Activated CD4-positive, alpha-beta T cell treated with anti-CD3 and anti-CD28 coated beads for 36 hours (primary cell): ENCODE measurements around the gene GBP7. TPM values are rescaled to one million over a fixed set of nuclear protein-coding genes. Genes with fewer than 3 reads are reported as not detected.

Experiments used
- ATAC-seq: fragments of 200-7000 bp; cut with Tn5 transposase; one replicate; pipeline ENCODE4 v1.10.0; 2021; ENCODE audit warnings: mild to moderate bottlenecking, moderate library complexity
- CTCF ChIA-PET: fragments of 350-600 bp; sonication (Branson Sonifier 250); formaldehyde crosslinking; loops from one replicate; lab custom pipeline; 2021; ENCODE audit warnings: antibody characterized with exemption; lab: Charles Lee
- POLR2A ChIA-PET: fragments of 350-600 bp; sonication (Branson Sonifier 250); formaldehyde crosslinking; loops from one replicate; lab custom pipeline; 2021; ENCODE audit warnings: antibody characterized with exemption, inconsistent platforms; lab: Charles Lee
- DNase-seq: peaks from one replicate; pipeline ENCODE4 v3.0.0-alpha.2; 2020
- H3K27ac Mint-ChIP-seq: one replicate; pipeline ENCODE4 v1.8.0; 2021; ENCODE audit warnings: mixed read lengths
- H3K27me3 Mint-ChIP-seq: one replicate; pipeline ENCODE4 v1.8.0; 2021; ENCODE audit warnings: mixed read lengths
- H3K36me3 Mint-ChIP-seq: one replicate; pipeline ENCODE4 v1.8.0; 2021; ENCODE audit warnings: low read depth, mixed read lengths
- H3K4me1 Mint-ChIP-seq: one replicate; pipeline ENCODE4 v1.8.0; 2021; ENCODE audit warnings: mixed read lengths
- H3K4me3 Mint-ChIP-seq: one replicate; pipeline ENCODE4 v1.8.0; 2021; ENCODE audit warnings: mild to moderate bottlenecking, moderate library complexity, mixed read lengths
- H3K9me3 Mint-ChIP-seq: one replicate; pipeline ENCODE4 v1.8.0; 2021; ENCODE audit warnings: low read depth, mixed read lengths
- intact Hi-C, 2 experiments: fragments of 100-400 bp; cut with DNase I in 1 of 2; cut with micrococcal nuclease in 1 of 2; formaldehyde crosslinking; loops; one replicate each; pipeline versions ENCODE4 v1.14.2 to v1.15.1; 2022 to 2024; cut with DNase I, micrococcal nuclease
- total RNA-seq, 2 experiments: library from RNA; stranded (reverse); gene quantifications; one replicate each; pipeline ENCODE4 v1.2.3, GENCODE V29; 2021

Gene GBP7
- total RNA-seq, 2 experiments from 2014 or later, result not detected

GRCh38 chr1:89085781-89086180, 90.0 kb downstream of the GBP7 start:
- CTCF ChIA-PET, result interaction anchor here (0.5 to 4.3 kb wide), 64 partner anchors 10 to 1306 kb away, joined by 3 to 57 read pairs (median 4); partner anchors contain the start of genes GBP1, GBP2, GBP3 and GBP6
- Mint-ChIP-seq H3K4me3 (no peak overlapping the region), H3K27me3 (no peaks in the 10 kb centered on the region), H3K36me3 (no peaks in the 10 kb centered on the region), H3K4me1 (peaks cover 6% of the 10 kb centered on the region), H3K9me3 (no peaks in the 10 kb centered on the region), H3K27ac (no peak overlapping the region)
- DNase-seq (peak; percentile 70), ATAC-seq (peak; percentile 78)
- intact Hi-C loops, result loop anchor here (1.0 to 5.0 kb wide), 6 partner anchors 19 to 370 kb away; no protein-coding TSS in a partner anchor
- POLR2A ChIA-PET, result interaction anchor here (0.6 to 1.0 kb wide), 2 partner anchors 41 to 65 kb away, joined by 3 read pairs; no protein-coding TSS in a partner anchor

Other genes starting within 250 kb of the GBP7 start
- 10 to 100 TPM; 52.7 to 53.7 TPM for gene KYAT3, start 183.4 kb downstream of the GBP7 start, total RNA-seq
- gene RBMXL1, start 183.4 kb downstream of the GBP7 start, total RNA-seq, result 10 to 100 TPM; 25.7 to 26.2 TPM
- 1 to 10 TPM; 4.8 to 5.8 TPM for gene GBP3, start 153.1 kb downstream of the GBP7 start, total RNA-seq
- 10 to 100 TPM; 67.6 to 79.9 TPM for gene GBP1, start 110.8 kb downstream of the GBP7 start, total RNA-seq
- gene GBP2, start 49.9 kb downstream of the GBP7 start, total RNA-seq, result 100 to 1,000 TPM; 253 to 294 TPM
- 10 to 100 TPM; 30.8 to 34.4 TPM for gene GBP4, start 22.9 kb upstream of the GBP7 start, total RNA-seq
- gene GBP5, start 96.9 kb upstream of the GBP7 start, total RNA-seq, result 100 to 1,000 TPM; 122 to 137 TPM
- gene GBP6, start 188.1 kb upstream of the GBP7 start, total RNA-seq, result under 1 TPM; 0.46 to 0.53 TPM